GM18499 (cell line): ENCODE results near the gene GALNS.

Experiments used
- ATAC-seq: cut with Tn5 transposase; IDR thresholded peaks from one replicate; pipeline ENCODE4 v1.9.1; 2021; ENCODE audit warnings: moderate number of reproducible peaks; ENCODE audit not compliant: insufficient read depth, unreplicated experiment

GALNS gene

GRCh38 chr16:88809676-88810165, 47.0 kb downstream of the GALNS start:
- no peak for ATAC-seq

- no peak for ATAC-seq
Observed at GRCh38 chr16:88809068-88809675, 47.6 kb downstream of the GALNS start.

- no peak for ATAC-seq
Observed at GRCh38 chr16:88807626-88808453, 48.9 kb downstream of the GALNS start.

- ATAC-seq: no peak
Observed at GRCh38 chr16:88807142-88807625, 49.6 kb downstream of the GALNS start.

- no peak for ATAC-seq
Observed at GRCh38 chr16:88806491-88807111, 50.1 kb downstream of the GALNS start.

GRCh38 chr16:88805887-88806393, 50.8 kb downstream of the GALNS start:
- no peak for ATAC-seq

- no peak for ATAC-seq
Observed at GRCh38 chr16:88805340-88805715, 51.4 kb downstream of the GALNS start.

- ATAC-seq: no peak
Observed at GRCh38 chr16:88804552-88805339, 52.0 kb downstream of the GALNS start.

- ATAC-seq: no peak
Observed at GRCh38 chr16:88804173-88804551, 52.6 kb downstream of the GALNS start.

GRCh38 chr16:88803264-88803987, 53.3 kb downstream of the GALNS start, which contains the start of gene CDT1:
CDT1 (plus strand) TSS chr16:88803789; CDS start chr16:88803832, 43 bp downstream.
- no peak for ATAC-seq

- ATAC-seq: no peak
Observed at GRCh38 chr16:88800277-88800592, 56.5 kb downstream of the GALNS start.

GRCh38 chr16:88799569-88800276, 57.0 kb downstream of the GALNS start:
- no peak for ATAC-seq

- no peak for ATAC-seq
Observed at GRCh38 chr16:88798772-88799455, 57.8 kb downstream of the GALNS start.

- ATAC-seq: no peak
Observed at GRCh38 chr16:88798073-88798472, 58.7 kb downstream of the GALNS start.

GRCh38 chr16:88796278-88796677, 60.5 kb downstream of the GALNS start:
- no peak for ATAC-seq

GRCh38 chr16:88793251-88793954, 63.3 kb downstream of the GALNS start:
- ATAC-seq: no peak

- ATAC-seq: no peak
Observed at GRCh38 chr16:88792668-88793250, 64.0 kb downstream of the GALNS start.
